ENCODE data around the gene TDRKH.
"Not testable (repeated sequence)": the region's sequence is repeated elsewhere in the genome, so short reads cannot be mapped to it uniquely, and the experiment has no call there.

The TDRKH gene

GRCh38 chr1:151760597-151761385, 29.5 kb downstream of the TDRKH start:
- no peak for DNase-seq

GRCh38 chr1:151759241-151759640, 31.1 kb downstream of the TDRKH start:
- DNase-seq = no peak

- no peak for DNase-seq
These were observed 34.0 kb downstream of the TDRKH start for GRCh38 chr1:151756291-151756690.

GRCh38 chr1:151741516-151741915, 48.8 kb downstream of the TDRKH start:
- DNase-seq = no peak

GRCh38 chr1:151739590-151740355, 50.5 kb downstream of the TDRKH start:
- no peak for DNase-seq

GRCh38 chr1:151737479-151737878, 52.8 kb downstream of the TDRKH start:
- DNase-seq = no peak

- DNase-seq = no peak
These were observed 53.3 kb downstream of the TDRKH start for GRCh38 chr1:151737026-151737425.

GRCh38 chr1:151733995-151734394, 56.3 kb downstream of the TDRKH start:
- DNase-seq = not testable (repeated sequence)

DNA sequence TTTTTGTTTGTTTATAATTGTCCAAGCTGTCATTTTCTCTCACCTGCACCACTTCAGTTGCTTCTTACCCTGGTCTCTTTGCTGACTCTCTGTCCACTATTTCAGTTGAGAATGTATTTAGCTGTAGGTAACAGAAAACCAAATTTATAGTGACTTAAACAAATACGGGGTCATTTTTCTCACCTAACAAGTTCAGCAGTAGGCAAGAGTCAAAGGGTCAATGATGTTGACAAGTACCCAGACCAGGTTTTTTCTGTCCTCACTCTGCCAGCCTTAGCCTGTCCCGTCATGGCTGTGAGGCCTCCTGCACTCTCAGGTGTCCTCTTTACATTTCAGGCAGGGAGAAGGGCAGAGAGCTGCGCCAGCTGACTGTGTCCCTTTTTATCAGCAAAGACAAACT, 57.2 kb downstream of the TDRKH start:
- no peak for DNase-seq

GRCh38 chr1:151729966-151730291, 60.4 kb downstream of the TDRKH start:
- DNase-seq = no peak

DNA sequence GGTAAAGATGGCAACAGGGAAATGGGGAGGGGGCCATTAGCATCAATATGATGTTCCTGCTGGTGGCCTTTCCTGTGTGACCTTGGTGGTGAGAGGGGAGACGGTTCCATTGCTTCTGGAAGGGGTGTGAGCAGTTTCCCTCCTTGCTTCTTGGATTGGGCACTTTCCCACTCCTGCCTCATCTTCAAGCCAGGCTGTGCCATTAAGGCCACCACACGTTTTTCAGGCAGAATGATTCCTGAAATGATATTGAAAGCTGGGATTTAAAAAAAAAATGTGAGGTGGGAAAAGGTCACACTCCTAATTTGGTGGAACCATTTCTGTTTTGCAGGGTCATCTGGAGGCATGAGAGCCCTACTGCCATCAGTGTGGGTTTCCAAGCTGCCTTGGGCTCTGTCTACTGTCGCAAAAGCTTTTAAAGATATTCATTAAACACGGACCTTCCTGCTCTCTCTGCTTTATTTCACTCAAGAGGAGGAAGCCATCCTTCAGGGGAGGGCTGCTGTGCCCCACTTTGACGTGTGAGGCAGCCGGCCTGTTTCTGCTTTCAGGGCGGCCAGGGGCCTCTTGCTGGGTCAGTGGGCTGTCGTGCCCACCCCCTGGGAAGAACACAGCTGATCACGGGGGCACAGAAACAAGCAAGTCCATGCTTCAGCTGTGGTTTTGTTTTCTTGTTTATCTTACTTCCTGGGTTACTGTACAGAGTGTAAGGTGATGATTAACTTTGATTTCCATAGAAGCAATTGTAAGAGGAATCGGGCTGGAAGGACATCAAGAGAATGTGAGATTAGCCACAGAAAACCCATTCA, 60.9 kb downstream of the TDRKH start:
- DNase-seq = no peak

DNA sequence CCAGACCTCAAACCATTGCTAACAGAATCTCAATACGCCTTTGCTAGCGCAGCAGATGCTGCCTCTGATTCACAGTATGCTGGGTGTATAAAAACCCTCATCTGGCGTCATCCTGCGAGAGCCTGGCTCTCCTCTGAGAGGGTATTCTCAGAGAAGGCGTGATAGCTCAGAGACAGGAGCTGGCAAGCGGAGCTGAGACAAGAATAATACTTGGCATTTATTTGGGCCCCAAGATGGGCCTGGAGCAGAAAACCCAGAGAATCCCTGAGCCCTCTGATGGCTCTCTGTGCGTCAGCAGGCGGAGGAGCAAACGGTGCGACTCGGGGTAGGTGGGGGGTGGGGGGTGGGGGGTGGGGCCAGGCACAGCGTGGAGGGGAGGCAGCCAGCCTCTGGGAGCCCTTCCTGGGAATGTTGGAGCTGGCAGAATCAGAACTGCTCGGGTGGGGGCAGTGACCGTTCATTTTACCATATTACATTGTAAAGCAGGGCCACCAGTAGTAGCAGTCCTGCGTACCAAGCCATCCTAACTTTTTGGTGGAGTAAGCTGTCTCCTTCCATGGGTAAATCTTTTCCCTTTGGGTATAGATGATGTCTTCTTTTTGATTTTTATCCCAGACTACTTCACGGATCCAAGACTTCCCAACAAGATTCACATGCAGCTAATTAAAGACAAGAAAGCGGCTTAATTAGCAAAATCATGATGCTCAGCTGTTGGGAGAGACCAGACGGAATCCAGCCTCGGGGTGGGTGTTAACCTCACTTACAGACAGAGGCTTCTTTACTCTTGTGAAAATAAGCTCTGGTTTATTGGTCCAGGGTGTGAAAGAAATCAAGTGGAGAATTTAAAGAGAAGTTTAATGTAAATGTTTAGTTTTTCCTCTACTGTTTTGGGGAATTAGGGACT, 61.9 kb downstream of the TDRKH start:
- DNase-seq = peak; percentile 42

DNA sequence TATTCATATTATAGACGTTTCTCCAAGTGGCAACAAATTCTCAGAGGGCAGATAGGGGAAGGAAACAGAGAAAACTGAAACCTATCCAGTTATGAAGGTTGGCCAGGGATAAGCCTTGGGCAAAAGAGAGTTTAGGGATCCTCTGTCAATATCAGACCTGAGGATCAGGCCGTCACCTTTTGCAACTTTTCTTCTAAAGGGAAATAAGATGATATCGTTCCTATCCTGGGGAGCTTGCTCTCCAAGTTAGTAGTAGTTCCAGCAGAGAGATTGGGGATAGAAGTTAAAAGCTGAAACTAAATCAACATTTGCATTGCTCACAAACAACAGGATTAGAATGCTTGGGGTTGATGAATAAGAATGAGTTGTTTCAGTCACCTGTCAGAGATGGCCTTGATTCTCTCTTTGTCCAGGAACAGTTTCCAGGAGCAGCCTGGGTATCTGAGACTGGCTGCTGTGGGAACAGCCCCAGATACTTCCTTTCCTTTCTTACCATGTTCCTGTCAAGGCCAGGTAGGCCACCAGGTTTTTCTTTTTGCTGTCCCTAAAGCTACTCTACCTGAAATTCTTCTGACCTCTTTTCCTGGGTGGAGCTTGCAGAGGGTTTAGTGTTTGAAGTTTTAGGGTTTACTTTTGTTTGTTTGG, 66.5 kb downstream of the TDRKH start:
- no peak for DNase-seq
